Parathyroid adenoma (tissue), 2 donors: ENCODE measurements around the gene EEFSEC.

ENCODE experiments used
- H2AFZ ChIP-seq: fragments of 300-600 bp; sonication (generic); one replicate; pipeline ENCODE4 v1.7.0; 2017; ENCODE audit warnings: antibody characterized with exemption, mild to moderate bottlenecking
- H3K27ac ChIP-seq: fragments of 300-600 bp; sonication (generic); one replicate; pipeline ENCODE4 v1.7.0; 2017
- H3K27me3 ChIP-seq: fragments of 300-600 bp; sonication (generic); one replicate; pipeline ENCODE4 v1.7.0; 2017; ENCODE audit warnings: low read length; ENCODE audit not compliant: control insufficient read depth, insufficient read depth
- H3K36me3 ChIP-seq: fragments of 300-600 bp; sonication (generic); one replicate; pipeline ENCODE4 v1.7.0; 2017; ENCODE audit warnings: low read length; ENCODE audit not compliant: control insufficient read depth, insufficient read depth
- H3K4me1 ChIP-seq: fragments of 300-600 bp; sonication (generic); one replicate; pipeline ENCODE4 v1.7.0; 2017; ENCODE audit warnings: control low read depth
- H3K4me2 ChIP-seq: fragments of 300-600 bp; sonication (generic); one replicate; pipeline ENCODE4 v1.7.0; 2017; ENCODE audit warnings: low read length
- H3K4me3 ChIP-seq: fragments of 300-600 bp; sonication (generic); one replicate; pipeline ENCODE4 v1.7.0; 2017; ENCODE audit warnings: low read depth, low read length
- H3K79me2 ChIP-seq: fragments of 300-600 bp; sonication (generic); one replicate; pipeline ENCODE4 v1.7.0; 2017; ENCODE audit warnings: control low read depth
- H3K9ac ChIP-seq: fragments of 300-600 bp; sonication (generic); one replicate; pipeline ENCODE4 v1.7.0; 2017; ENCODE audit warnings: mild to moderate bottlenecking
- H3K9me3 ChIP-seq: fragments of 300-600 bp; sonication (generic); one replicate; pipeline ENCODE4 v1.7.0; 2017; ENCODE audit warnings: low read length; ENCODE audit not compliant: control insufficient read depth
- CTCF ChIP-seq: fragments of 300-600 bp; sonication (generic); IDR thresholded peaks from one replicate; pipeline ENCODE4 v1.7.0; 2017; ENCODE audit warnings: antibody characterized with exemption, mild to moderate bottlenecking
- donor health status: primary hyperparathyroidism.

EEFSEC gene

DNA sequence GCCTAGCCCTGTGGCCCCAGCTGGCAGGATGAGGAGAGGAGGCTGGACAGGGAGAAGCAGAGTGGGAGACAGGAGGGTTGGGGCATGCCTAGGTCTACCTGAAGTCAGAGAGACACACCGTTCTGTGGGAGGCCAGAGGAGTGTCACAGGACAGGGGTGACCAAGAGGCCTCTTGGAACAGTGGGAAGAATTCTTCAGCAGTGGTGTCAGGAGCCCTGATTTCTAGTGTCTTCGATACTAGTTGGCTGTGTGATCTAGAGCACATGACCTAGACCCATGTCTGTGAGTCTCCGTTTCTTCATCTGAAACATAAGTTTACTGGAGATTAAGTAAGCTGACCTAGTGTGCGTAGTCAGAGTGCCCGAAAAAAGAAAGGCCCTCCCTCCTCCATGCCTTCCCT, 92.2 kb downstream of the EEFSEC start:
- Histone ChIP-seq H3K27me3 (no peaks in the 10 kb centered on the region), H3K4me2 (no peak overlapping the region), H3K27ac (no peak overlapping the region), H2AFZ (no peak overlapping the region), H3K9me3 (no peaks in the 10 kb centered on the region), H3K79me2 (peaks cover 5% of the 10 kb centered on the region), H3K36me3 (no peaks in the 10 kb centered on the region), H3K9ac (no peak overlapping the region), H3K4me3 (no peak overlapping the region), H3K4me1 (no peaks in the 10 kb centered on the region)
- no peak for TF ChIP-seq CTCF

DNA sequence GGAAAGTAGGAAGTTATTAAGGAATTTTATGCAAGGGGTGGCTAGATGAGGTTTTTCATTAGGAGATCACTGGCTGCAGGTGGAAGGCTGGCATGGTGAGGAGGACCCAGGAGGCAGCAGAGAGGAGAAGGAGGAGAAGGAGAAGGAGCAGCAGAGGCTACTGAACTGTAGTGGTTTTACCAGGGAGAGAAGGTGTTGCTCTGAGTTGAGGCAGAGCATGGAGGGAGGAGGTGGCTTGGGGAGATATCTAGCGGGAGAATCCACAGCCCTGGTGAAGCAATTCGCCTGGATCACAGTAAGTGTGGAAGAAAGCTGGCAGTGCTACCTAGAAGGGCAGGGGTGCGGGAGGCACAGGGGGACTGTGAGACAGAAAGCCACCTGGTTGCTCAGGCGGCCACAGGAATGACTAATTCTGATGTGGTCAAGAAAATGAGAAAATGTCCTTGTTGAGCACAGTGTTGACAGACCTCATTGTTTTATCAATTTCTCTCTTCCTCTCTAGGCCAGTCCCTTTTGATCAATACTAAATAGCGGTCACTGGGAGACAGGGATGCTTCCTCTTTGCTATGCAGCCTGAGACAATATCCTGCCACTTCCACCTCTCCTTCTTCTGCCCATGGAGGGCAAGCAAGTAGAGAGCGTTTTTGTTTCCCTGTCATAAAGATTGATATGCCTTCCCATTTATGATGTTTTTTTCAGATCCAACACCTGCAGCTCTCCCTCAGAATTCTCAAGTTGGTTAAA, 94.6 kb downstream of the EEFSEC start:
- H3K9me3 ChIP-seq: no peaks in the 10 kb centered on the region
- no peaks in the 10 kb centered on the region for H3K36me3 ChIP-seq
- no peak for TF ChIP-seq CTCF
- H3K9ac ChIP-seq: no peak overlapping the region
- no peak overlapping the region for H2AFZ ChIP-seq
- no peak overlapping the region for H3K4me2 ChIP-seq
- H3K27me3 ChIP-seq: no peaks in the 10 kb centered on the region
- H3K4me3 ChIP-seq: no peak overlapping the region
- H3K4me1 ChIP-seq: no peaks in the 10 kb centered on the region
- H3K27ac ChIP-seq: no peak overlapping the region
- peaks cover 4% of the 10 kb centered on the region for H3K79me2 ChIP-seq

DNA sequence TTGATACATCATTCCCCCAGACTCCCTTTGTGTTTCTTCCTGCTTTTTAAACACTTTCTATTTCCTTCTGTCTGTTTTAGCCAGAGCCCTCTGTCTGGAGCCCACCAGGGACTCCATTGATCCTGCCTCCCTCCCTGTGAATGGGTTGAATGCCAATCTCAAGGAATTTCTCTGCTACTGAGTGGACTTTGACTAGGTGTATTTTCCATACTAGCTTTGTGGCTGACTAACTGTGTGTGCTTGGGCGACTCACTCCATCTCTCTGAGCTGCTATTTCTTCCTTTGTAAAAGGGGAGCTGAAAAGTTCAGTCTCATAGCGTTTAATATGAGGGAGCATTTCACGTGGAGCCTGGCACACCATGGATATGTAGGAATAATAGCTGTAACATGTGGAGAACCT, 98.8 kb downstream of the EEFSEC start:
- H3K4me2 ChIP-seq: no peak overlapping the region
- H3K79me2 ChIP-seq: peaks cover 6% of the 10 kb centered on the region
- H3K27me3 ChIP-seq: no peaks in the 10 kb centered on the region
- H3K4me1 ChIP-seq: no peaks in the 10 kb centered on the region
- no peaks in the 10 kb centered on the region for H3K9me3 ChIP-seq
- H3K27ac ChIP-seq: no peak overlapping the region
- no peak overlapping the region for H2AFZ ChIP-seq
- H3K36me3 ChIP-seq: no peaks in the 10 kb centered on the region
- H3K4me3 ChIP-seq: no peak overlapping the region
- no peak overlapping the region for H3K9ac ChIP-seq
- TF ChIP-seq CTCF: no peak

DNA sequence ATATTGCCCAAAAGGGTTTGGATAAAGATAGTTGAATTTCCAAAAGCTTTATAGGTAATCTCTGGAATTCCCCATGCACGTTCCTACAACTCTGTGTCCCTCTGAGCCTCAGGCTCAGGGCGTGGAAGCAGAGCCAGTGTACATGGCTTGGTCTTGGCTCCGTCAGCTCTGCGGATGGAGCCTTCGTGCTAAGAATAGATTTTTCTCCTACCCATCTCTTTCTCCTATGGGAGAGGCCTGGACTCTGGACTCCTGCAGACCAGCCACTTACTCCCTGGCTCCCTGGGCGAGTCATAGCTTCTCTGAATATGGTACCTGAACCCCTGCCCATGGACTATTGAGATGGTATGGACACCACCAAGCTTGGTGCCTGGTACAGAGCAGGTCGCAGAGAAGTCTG, 99.9 kb downstream of the EEFSEC start:
- H2AFZ ChIP-seq: no peak overlapping the region
- TF ChIP-seq CTCF: no peak
- H3K4me2 ChIP-seq: no peak overlapping the region
- H3K9ac ChIP-seq: no peak overlapping the region
- no peaks in the 10 kb centered on the region for H3K4me1 ChIP-seq
- H3K79me2 ChIP-seq: peaks cover 6% of the 10 kb centered on the region
- no peaks in the 10 kb centered on the region for H3K27me3 ChIP-seq
- H3K27ac ChIP-seq: no peak overlapping the region
- H3K9me3 ChIP-seq: no peaks in the 10 kb centered on the region
- H3K36me3 ChIP-seq: no peaks in the 10 kb centered on the region
- no peak overlapping the region for H3K4me3 ChIP-seq

DNA sequence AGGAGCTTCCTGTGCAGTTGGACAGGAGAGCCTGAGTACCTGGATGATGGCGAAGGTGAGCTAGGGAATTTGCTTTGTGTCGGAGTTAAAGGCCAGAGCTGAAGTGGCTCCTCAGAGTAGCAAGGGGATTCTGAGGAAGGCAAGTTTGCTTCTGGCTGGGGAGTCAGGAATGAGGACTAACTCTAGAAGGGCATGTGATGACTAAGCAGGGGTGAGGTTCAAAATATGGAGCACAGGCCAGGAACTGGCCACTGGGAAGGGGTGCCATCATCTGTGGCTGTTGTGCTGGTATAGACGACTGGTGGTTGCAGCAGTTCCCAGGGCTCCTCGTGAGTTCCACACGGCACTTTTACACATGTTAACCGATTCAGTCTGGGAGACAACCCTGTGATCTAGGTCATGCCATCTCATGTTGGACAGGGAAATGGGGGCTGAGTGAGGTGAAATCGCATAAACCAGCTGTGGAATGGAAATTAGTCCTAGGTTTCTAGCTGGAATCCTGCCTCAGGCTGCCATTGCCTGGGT, 100.8 kb downstream of the EEFSEC start:
- no peak for TF ChIP-seq CTCF
- Histone ChIP-seq H3K4me1 (no peaks in the 10 kb centered on the region), H3K9ac (no peak overlapping the region), H3K27ac (no peak overlapping the region), H3K4me3 (no peak overlapping the region), H2AFZ (no peak overlapping the region), H3K4me2 (no peak overlapping the region), H3K36me3 (no peaks in the 10 kb centered on the region), H3K9me3 (no peaks in the 10 kb centered on the region), H3K79me2 (peaks cover 6% of the 10 kb centered on the region), H3K27me3 (no peaks in the 10 kb centered on the region)
